K562 (cell line): ENCODE measurements around the gene KCTD18. TPM values are rescaled to one million over a fixed set of nuclear protein-coding genes. Genes with fewer than 3 reads are reported as not detected.
A peak's percentile ranks its signal among the peaks of the same experiment; 100 is the strongest.

Source experiments
- ATF1 ChIP-seq, 2 experiments: fragments of 450-650 bp in 1 of 2; IDR thresholded peaks; 2 replicates each; pipeline ENCODE4 v1.6.1; 2016; ENCODE audit warnings: missing compliant biosample characterization in 1 of 2, missing genetic modification characterization in 1 of 2
- BMI1 ChIP-seq: fragments of 150-350 bp; IDR thresholded peaks from 2 replicates; pipeline ENCODE4 v1.6.1; 2014; ENCODE audit warnings: low read length
- BRF1 ChIP-seq: IDR thresholded peaks from 3 replicates; pipeline ENCODE4 v1.6.1; 2011; ENCODE audit warnings: borderline replicate concordance, mild to moderate bottlenecking; ENCODE audit not compliant: insufficient read length; ENCODE audit errors: extremely low read depth
- CREB1 ChIP-seq, 2 experiments: sonication (generic) in 1 of 2; formaldehyde crosslinking in 1 of 2; IDR thresholded peaks; 2 replicates each; pipeline versions ENCODE4 v1.6.1 to v1.8.0; 2012 to 2022; ENCODE audit warnings: inconsistent platforms in 1 of 2, mild to moderate bottlenecking in 1 of 2, missing genetic modification reagents in 1 of 2, moderate library complexity in 1 of 2
- ETS1 ChIP-seq: conservative IDR thresholded peaks from 2 replicates; pipeline ENCODE4 v1.6.1; 2011; ENCODE audit warnings: low read depth, mild to moderate bottlenecking, low read length; ENCODE audit not compliant: control insufficient read depth
- FOXP1 ChIP-seq: sonication (generic); formaldehyde crosslinking; IDR thresholded peaks from 2 replicates; pipeline ENCODE4 v1.8.0; 2022; ENCODE audit warnings: mild to moderate bottlenecking, missing genetic modification reagents
- GABPB2 ChIP-seq: fragments of 250-450 bp; sonication (Bioruptor Pico); conservative IDR thresholded peaks from 2 replicates; pipeline ENCODE4 v1.5.1; 2021; ENCODE audit warnings: mild to moderate bottlenecking
- HMGXB4 ChIP-seq: sonication (generic); formaldehyde crosslinking; IDR thresholded peaks from 2 replicates; pipeline ENCODE4 v1.8.1; 2023; ENCODE audit warnings: mild to moderate bottlenecking, missing genetic modification reagents
- KLF10 ChIP-seq: fragments of 250-450 bp; sonication (Bioruptor Pico); IDR thresholded peaks from 2 replicates; pipeline ENCODE4 v1.6.1; 2021; ENCODE audit warnings: matching md5 sums
- KLF16 ChIP-seq: IDR thresholded peaks from 2 replicates; pipeline ENCODE4 v1.6.1; 2016; ENCODE audit warnings: antibody characterized with exemption
- NR2F6 ChIP-seq: fragments of 450-650 bp; formaldehyde crosslinking; IDR thresholded peaks from 2 replicates; pipeline ENCODE4 v1.4.0; 2020; ENCODE audit warnings: mild to moderate bottlenecking
- PHF20 ChIP-seq: fragments of 450-650 bp; IDR thresholded peaks from 2 replicates; pipeline ENCODE4 v1.6.1; 2018; ENCODE audit not compliant: partially characterized antibody
- POU5F1 ChIP-seq: fragments of 150-350 bp; IDR thresholded peaks from 2 replicates; pipeline ENCODE4 v1.6.1; 2014; ENCODE audit warnings: borderline replicate concordance, low read length, low read depth, mild to moderate bottlenecking; ENCODE audit not compliant: partially characterized antibody
- SIN3A ChIP-seq, 2 experiments: fragments of 150-350 bp in 1 of 2; IDR thresholded peaks; 2 replicates each; pipeline ENCODE4 v1.6.1; 2011 to 2016; ENCODE audit warnings: borderline replicate concordance in 2 of 2, low read depth in 2 of 2, low read length in 2 of 2, mild to moderate bottlenecking in 2 of 2, moderate library complexity in 2 of 2; ENCODE audit not compliant: control insufficient read depth in 1 of 2
- TCF7 ChIP-seq: sonication (generic); IDR thresholded peaks from 2 replicates; pipeline ENCODE4 v1.6.1; 2016; ENCODE audit warnings: antibody characterized with exemption, borderline replicate concordance
- TFAM ChIP-seq: fragments of 250-450 bp; sonication (Bioruptor Pico); conservative IDR thresholded peaks from 2 replicates; pipeline ENCODE4 v1.5.0; 2021; ENCODE audit warnings: mild to moderate bottlenecking, moderate library complexity
- THAP12 ChIP-seq: fragments of 250-450 bp; sonication (Bioruptor Pico); IDR thresholded peaks from 2 replicates; pipeline ENCODE4 v1.9.0; 2021; ENCODE audit warnings: mild to moderate bottlenecking, inconsistent platforms
- ZFX ChIP-seq: sonication (generic); formaldehyde crosslinking; IDR thresholded peaks from 2 replicates; pipeline ENCODE4 v1.8.0; 2022; ENCODE audit warnings: mild to moderate bottlenecking, missing genetic modification reagents, moderate library complexity
- ZNF239 ChIP-seq: fragments of 250-450 bp; sonication (Bioruptor Pico); IDR thresholded peaks from 2 replicates; pipeline ENCODE4 v1.4.0; 2020; ENCODE audit warnings: mild to moderate bottlenecking
- ZNF347 ChIP-seq: fragments of 450-650 bp; formaldehyde crosslinking; IDR thresholded peaks from 2 replicates; pipeline ENCODE4 v1.4.0; 2020; ENCODE audit warnings: low read depth, mild to moderate bottlenecking, moderate library complexity
- ZNF445 ChIP-seq: fragments of 250-450 bp; sonication (Bioruptor Pico); IDR thresholded peaks from 2 replicates; pipeline ENCODE4 v1.4.0; 2020; ENCODE audit warnings: low read depth, mild to moderate bottlenecking, moderate library complexity
- ZNF589 ChIP-seq: fragments of 200-800 bp; sonication (Bioruptor generic); IDR thresholded peaks from 2 replicates; pipeline ENCODE4 v1.6.1; 2016; ENCODE audit warnings: low read depth, missing genetic modification characterization, missing compliant biosample characterization
- ZNF830 ChIP-seq: fragments of 250-450 bp; sonication (Bioruptor Pico); IDR thresholded peaks from 2 replicates; pipeline ENCODE4 v1.5.0; 2021; ENCODE audit warnings: mild to moderate bottlenecking
- polyA plus RNA-seq, 8 experiments: library from polyadenylated mRNA; depleted of rRNA in 4 of 8; stranded (reverse) in 5 of 8; unstranded in 3 of 8; fragments of >200 nt; fragmentation: Nextera tagmentation in 2 of 8; fragmentation: Illumina TruSeq in 1 of 8; extraction: Ambion mirVana in 2 of 8; extraction: Trizol in 1 of 8; gene quantifications; 2 replicates each; pipeline versions ENCODE4 v1.2.1 to v1.2.3, GENCODE V29; 2011 to 2014; ENCODE audit warnings: inconsistent platforms in 1 of 8, missing spikeins in 1 of 8
- total RNA-seq, 7 experiments: library from RNA; depleted of rRNA in 6 of 7; stranded (reverse); fragments of >200 nt in 6 of 7; fragmentation: Illumina TruSeq in 2 of 7; extraction: Trizol in 2 of 7; gene quantifications; 2 replicates each; pipeline versions ENCODE4 v1.2.1 to v1.2.3, GENCODE V29; 2011 to 2021; ENCODE audit warnings: low replicate concordance in 1 of 7

The KCTD18 gene
- total and polyA plus RNA-seq, 9 of the 15 experiments (the other 6 are each of a cell fraction or from before 2014, with no cell fraction given) = 0.39 to 5.4 (median 3.8) TPM

- TF ChIP-seq ZNF347 (no peak), FOXP1 (no peak), ATF1 (CRISPR knock-in tag; IDR thresholded peaks at IDR 0.05) (no peak), ATF1 (tag; IDR thresholded peaks at IDR 0.05) (peak; percentile 67; the same call in 1 of the 2 replicates), BRF1 (no peak), ZNF445 (no peak), HMGXB4 (CRISPR knock-in tag) (no peak), ZNF830 (CRISPR knock-in tag) (no peak), ZNF589 (CRISPR knock-in tag) (no peak), NR2F6 (CRISPR knock-in tag) (no peak), POU5F1 (no peak), PHF20 (peak; percentile 59), SIN3A (IDR thresholded peaks at IDR 0.05; ENCODE audit: borderline replicate concordance in 2 of 2, control insufficient read depth in 1 of 2, low read depth in 2 of 2, low read length in 2 of 2) (peak; percentile 71 to 83; a peak in 3 of 4 replicates), ZNF239 (CRISPR knock-in tag) (no peak), THAP12 (CRISPR knock-in tag) (no peak; the same call in 1 of the 2 replicates), ETS1 (0 out of 2 replicates have a peak, but pooled peaks have one; percentile 37), TCF7 (no peak), BMI1 (no peak), GABPB2 (CRISPR knock-in tag) (no peak), CREB1 (IDR thresholded peaks at IDR 0.05) (no peak; the same call in 1 of the 2 replicates), CREB1 (CRISPR knock-in tag; IDR thresholded peaks at IDR 0.05) (peak; percentile 73; the same call in 1 of the 2 replicates), TFAM (CRISPR knock-in tag) (no peak), ZFX (no peak), KLF16 (no peak), KLF10 (CRISPR knock-in tag) (no peak)
Observed at GRCh38 chr2:200525882-200526651, 16.2 kb upstream of the KCTD18 start, which contains the start of gene SGO2 (continued).
